K562 (cell line): Measurements from ENCODE around the gene METTL14. TPM values are rescaled to one million over a fixed set of nuclear protein-coding genes. Genes with fewer than 3 reads are reported as not detected.

Experiments used
- ADNP ChIP-seq: fragments of 200-800 bp; sonication (Bioruptor generic); IDR thresholded peaks from 2 replicates; pipeline ENCODE4 v1.6.1; 2016; ENCODE audit warnings: missing genetic modification characterization, missing compliant biosample characterization
- ARNT ChIP-seq, 2 experiments: fragments of 450-650 bp; IDR thresholded peaks; 2 replicates each; pipeline ENCODE4 v1.6.1; 2016; ENCODE audit warnings: mild to moderate bottlenecking in 1 of 2
- ATF3 ChIP-seq, 2 experiments: fragments of 450-650 bp in 1 of 2; sonication (generic) in 1 of 2; formaldehyde crosslinking in 1 of 2; IDR thresholded peaks in 1 of 2; conservative IDR thresholded peaks in 1 of 2; 2 replicates each; pipeline versions ENCODE4 v1.6.1 to v1.8.1; 2016 to 2023; ENCODE audit warnings: mild to moderate bottlenecking in 2 of 2, moderate library complexity in 2 of 2, inconsistent platforms in 1 of 2, missing genetic modification reagents in 1 of 2
- CHAMP1 ChIP-seq: fragments of 450-650 bp; IDR thresholded peaks from 2 replicates; pipeline ENCODE4 v1.6.1; 2016; ENCODE audit warnings: mild to moderate bottlenecking
- CTBP1 ChIP-seq: fragments of 450-650 bp; IDR thresholded peaks from 2 replicates; pipeline ENCODE4 v1.6.1; 2016; ENCODE audit warnings: borderline replicate concordance
- FOSL1 ChIP-seq: fragments of 200-800 bp; sonication (Bioruptor generic); conservative IDR thresholded peaks from 2 replicates; pipeline ENCODE4 v1.6.1; 2016; ENCODE audit warnings: missing genetic modification characterization, missing compliant biosample characterization
- PML ChIP-seq: IDR thresholded peaks from 2 replicates; pipeline ENCODE4 v1.6.1; 2012; ENCODE audit warnings: low read length, inconsistent platforms
- PPARD ChIP-seq: fragments of 250-450 bp; sonication (Bioruptor Pico); IDR thresholded peaks from 2 replicates; pipeline ENCODE4 v1.8.0; 2022; ENCODE audit warnings: inconsistent platforms, mild to moderate bottlenecking, moderate library complexity
- PRMT5 ChIP-seq: sonication (generic); formaldehyde crosslinking; IDR thresholded peaks from 2 replicates; pipeline ENCODE4 v1.5.0; 2020; ENCODE audit warnings: missing genetic modification reagents
- SIN3A ChIP-seq, 2 experiments: fragments of 150-350 bp in 1 of 2; IDR thresholded peaks; 2 replicates each; pipeline ENCODE4 v1.6.1; 2011 to 2016; ENCODE audit warnings: borderline replicate concordance in 2 of 2, low read depth in 2 of 2, low read length in 2 of 2, mild to moderate bottlenecking in 2 of 2, moderate library complexity in 2 of 2; ENCODE audit not compliant: control insufficient read depth in 1 of 2
- ZBTB33 ChIP-seq: sonication (generic); formaldehyde crosslinking; IDR thresholded peaks from 2 replicates; pipeline ENCODE4 v1.8.1; 2023; ENCODE audit warnings: mild to moderate bottlenecking, missing genetic modification reagents
- ZNF253 ChIP-seq: fragments of 250-450 bp; sonication (Bioruptor Pico); conservative IDR thresholded peaks from 2 replicates; pipeline ENCODE4 v1.6.1; 2021; ENCODE audit warnings: mild to moderate bottlenecking
- ZNF551 ChIP-seq: fragments of 250-450 bp; sonication (Bioruptor Pico); IDR thresholded peaks from 2 replicates; pipeline ENCODE4 v1.5.0; 2021; ENCODE audit warnings: mild to moderate bottlenecking, moderate library complexity
- ZNF778 ChIP-seq: fragments of 450-650 bp; formaldehyde crosslinking; IDR thresholded peaks from 2 replicates; pipeline ENCODE4 v1.4.0; 2020; ENCODE audit warnings: mild to moderate bottlenecking, moderate library complexity
- polyA plus RNA-seq, 8 experiments: library from polyadenylated mRNA; depleted of rRNA in 4 of 8; stranded (reverse) in 5 of 8; unstranded in 3 of 8; fragments of >200 nt; fragmentation: Nextera tagmentation in 2 of 8; fragmentation: Illumina TruSeq in 1 of 8; extraction: Ambion mirVana in 2 of 8; extraction: Trizol in 1 of 8; gene quantifications; 2 replicates each; pipeline versions ENCODE4 v1.2.1 to v1.2.3, GENCODE V29; 2011 to 2014; ENCODE audit warnings: inconsistent platforms in 1 of 8, missing spikeins in 1 of 8
- total RNA-seq, 7 experiments: library from RNA; depleted of rRNA in 6 of 7; stranded (reverse); fragments of >200 nt in 6 of 7; fragmentation: Illumina TruSeq in 2 of 7; extraction: Trizol in 2 of 7; gene quantifications; 2 replicates each; pipeline versions ENCODE4 v1.2.1 to v1.2.3, GENCODE V29; 2011 to 2021; ENCODE audit warnings: low replicate concordance in 1 of 7
- TF ChIP-seq, protein P1 (sequence below): fragments of 450-650 bp; IDR thresholded peaks from 2 replicates; pipeline ENCODE4 v1.6.1; 2016; ENCODE audit warnings: antibody characterized with exemption
- TF ChIP-seq, protein P2 (sequence below): fragments of 450-650 bp; formaldehyde crosslinking; IDR thresholded peaks from 2 replicates; pipeline ENCODE4 v1.4.0; 2022; ENCODE audit warnings: missing genetic modification characterization

The METTL14 gene
- total and polyA plus RNA-seq, 9 of the 15 experiments (the other 6 are each of a cell fraction or from before 2014, with no cell fraction given), result 16.7 to 42.4 (median 27.7) TPM

- TF ChIP-seq ARNT (IDR thresholded peaks at IDR 0.05) (peak in 1 of 2 experiments; percentile 49; a peak in 2 of 4 replicates), PPARD (CRISPR knock-in tag) (no peak), CTBP1 (no peak), ZBTB33 (CRISPR knock-in tag) (no peak), CHAMP1 (no peak), ADNP (peak; percentile 99), SIN3A (IDR thresholded peaks at IDR 0.05; ENCODE audit: borderline replicate concordance in 2 of 2, control insufficient read depth in 1 of 2, low read depth in 2 of 2, low read length in 2 of 2) (peak; percentile 41 to 76; a peak in 1 of 4 replicates), PRMT5 (no peak), ATF3 (IDR thresholded peaks at IDR 0.05) (peak; percentile 43; the same call in 1 of the 2 replicates), ATF3 (CRISPR knock-in tag; conservative IDR thresholded peaks at IDR 0.05) (no peak), PML (peak; percentile 91), FOSL1 (tag) (no peak), ZNF551 (no peak), ZNF253 (CRISPR knock-in tag) (no peak), ZNF778 (CRISPR knock-in tag) (no peak)
- TF ChIP-seq, protein P1, sequence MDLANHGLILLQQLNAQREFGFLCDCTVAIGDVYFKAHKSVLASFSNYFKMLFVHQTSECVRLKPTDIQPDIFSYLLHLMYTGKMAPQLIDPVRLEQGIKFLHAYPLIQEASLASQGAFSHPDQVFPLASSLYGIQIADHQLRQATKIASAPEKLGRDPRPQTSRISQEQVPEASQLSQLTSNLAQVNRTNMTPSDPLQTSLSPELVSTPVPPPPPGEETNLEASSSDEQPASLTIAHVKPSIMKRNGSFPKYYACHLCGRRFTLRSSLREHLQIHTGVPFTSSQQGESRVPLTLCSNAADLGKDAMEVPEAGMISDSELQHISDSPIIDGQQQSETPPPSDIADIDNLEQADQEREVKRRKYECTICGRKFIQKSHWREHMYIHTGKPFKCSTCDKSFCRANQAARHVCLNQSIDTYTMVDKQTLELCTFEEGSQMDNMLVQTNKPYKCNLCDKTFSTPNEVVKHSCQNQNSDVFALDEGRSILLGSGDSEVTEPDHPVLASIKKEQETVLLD, result no peak
- TF ChIP-seq, protein P2, sequence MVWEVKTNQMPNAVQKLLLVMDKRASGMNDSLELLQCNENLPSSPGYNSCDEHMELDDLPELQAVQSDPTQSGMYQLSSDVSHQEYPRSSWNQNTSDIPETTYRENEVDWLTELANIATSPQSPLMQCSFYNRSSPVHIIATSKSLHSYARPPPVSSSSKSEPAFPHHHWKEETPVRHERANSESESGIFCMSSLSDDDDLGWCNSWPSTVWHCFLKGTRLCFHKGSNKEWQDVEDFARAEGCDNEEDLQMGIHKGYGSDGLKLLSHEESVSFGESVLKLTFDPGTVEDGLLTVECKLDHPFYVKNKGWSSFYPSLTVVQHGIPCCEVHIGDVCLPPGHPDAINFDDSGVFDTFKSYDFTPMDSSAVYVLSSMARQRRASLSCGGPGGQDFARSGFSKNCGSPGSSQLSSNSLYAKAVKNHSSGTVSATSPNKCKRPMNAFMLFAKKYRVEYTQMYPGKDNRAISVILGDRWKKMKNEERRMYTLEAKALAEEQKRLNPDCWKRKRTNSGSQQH (CRISPR knock-in tag), result 0 out of 2 replicates have a peak, but pooled peaks have one; percentile 15
Measured at GRCh38 chr4:118684873-118685811, at the start of gene METTL14 (continued).
